ENCODE measurements around the gene TMPRSS13.
"Not testable (repeated sequence)": the region's sequence is repeated elsewhere in the genome, so short reads cannot be mapped to it uniquely, and the experiment has no call there.

TMPRSS13 gene

DNA sequence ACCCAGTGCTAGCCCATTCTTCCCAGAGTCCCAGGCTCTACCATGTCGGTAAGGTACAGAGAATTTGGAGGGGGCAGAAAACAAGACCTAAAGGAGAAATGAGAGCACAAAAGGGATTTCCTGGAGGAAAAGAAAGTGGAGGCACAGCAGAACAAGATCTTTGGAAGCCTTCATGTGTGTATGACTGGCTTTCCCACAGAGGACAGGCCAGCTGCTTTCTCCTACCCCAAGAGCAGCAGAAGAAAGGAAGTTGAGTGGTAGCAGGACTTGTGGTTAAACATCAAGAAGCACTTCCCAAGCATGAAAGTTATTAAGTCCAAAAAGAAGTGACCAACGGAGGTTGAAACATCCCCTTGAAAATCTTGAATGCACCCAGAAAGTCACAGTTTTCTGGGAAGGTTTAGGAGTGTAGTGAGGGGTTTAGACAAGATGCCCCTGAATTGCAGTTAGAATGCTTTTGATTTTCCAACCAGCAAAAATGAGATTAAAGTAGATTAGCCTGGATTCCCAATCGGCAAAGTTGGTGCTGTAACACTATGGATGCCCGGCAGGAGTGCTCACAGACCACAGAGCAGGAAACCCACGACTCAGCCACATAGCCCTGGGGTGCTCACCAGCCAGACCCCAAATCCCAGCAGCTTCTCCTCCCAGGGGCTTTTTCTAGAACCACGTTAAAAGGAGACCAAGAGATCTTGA is 608 bp downstream of the TMPRSS13 start:
- DNase-seq: no peak

DNA sequence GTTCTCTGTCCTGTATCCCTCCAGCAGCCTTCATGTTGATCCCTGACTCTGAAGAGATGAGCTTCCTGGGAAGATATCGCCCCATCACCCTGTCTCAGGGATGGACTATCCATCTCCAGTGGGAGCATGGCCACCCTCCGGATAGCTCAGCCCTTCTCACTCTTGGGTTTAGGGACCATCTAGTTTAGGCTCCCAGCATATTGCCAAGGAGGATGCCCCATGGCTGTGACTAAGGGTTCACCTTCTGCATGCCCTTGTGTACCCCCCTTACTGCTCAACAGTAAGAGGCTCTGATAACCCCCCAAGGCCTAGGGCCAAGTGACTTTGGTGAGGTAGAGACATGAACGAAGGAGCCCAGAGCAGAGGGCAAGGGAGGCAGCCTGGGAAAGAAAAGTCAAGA is 1.3 kb downstream of the TMPRSS13 start:
- no peak for DNase-seq

- not testable (repeated sequence) for DNase-seq
Measured at GRCh38 chr11:117926166-117926565, 3.0 kb downstream of the TMPRSS13 start.

DNA sequence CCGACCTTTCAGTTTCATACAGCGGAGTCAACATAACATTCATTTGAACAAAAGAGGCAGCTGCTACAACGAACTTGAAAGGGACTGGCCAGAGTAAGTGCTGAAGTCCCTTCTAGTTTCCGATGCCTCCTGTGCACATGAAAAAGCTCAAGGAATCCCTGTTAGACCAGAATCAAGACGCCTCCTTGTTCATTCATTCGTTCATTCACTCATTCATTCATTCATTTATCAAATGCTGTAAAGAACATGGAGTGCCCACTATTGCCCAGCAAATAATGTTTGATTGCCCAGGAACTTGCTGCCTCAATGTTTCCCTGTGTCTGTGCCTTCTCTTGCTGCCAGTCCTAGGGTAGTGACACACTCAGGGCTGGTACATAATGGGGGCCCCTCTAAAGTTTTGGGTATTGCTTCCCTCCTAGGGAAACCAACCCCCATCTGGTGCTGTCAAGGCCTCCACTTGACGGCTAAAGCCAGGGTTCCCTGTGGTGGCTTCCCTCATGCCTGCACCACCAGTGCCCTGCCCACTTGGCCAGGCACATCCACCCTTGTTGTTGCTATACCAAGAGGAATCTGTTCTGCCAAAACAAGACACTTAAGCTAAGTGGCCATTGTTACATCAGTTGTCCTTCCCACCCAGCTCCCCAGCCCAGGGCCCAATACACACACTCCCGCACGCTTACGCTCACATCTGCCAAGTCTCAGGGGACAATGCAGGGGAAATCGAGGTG is 3.8 kb downstream of the TMPRSS13 start:
- DNase-seq: no peak

GRCh38 chr11:117924631-117925170 is 4.5 kb downstream of the TMPRSS13 start:
- no peak for DNase-seq

DNA sequence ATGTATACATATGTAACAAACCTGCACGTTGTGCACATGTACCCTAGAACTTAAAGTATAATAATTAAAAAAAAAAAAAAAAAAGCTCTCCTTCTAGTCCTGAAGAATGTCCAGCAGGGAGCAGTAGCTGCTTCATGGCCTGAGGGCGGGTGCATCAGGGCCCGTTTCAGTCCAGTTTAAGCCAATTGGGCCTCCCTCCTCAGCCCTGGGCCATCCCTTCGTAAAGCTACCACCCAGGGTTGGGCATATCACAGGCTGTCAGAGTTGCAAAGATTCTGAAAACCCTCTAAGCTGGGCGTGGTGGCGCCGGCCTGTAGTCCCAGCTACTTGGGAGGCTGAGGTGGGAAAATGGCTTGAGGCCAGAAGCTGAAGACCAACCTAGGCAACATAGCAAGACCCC is 5.4 kb downstream of the TMPRSS13 start:
- no peak for DNase-seq

DNA sequence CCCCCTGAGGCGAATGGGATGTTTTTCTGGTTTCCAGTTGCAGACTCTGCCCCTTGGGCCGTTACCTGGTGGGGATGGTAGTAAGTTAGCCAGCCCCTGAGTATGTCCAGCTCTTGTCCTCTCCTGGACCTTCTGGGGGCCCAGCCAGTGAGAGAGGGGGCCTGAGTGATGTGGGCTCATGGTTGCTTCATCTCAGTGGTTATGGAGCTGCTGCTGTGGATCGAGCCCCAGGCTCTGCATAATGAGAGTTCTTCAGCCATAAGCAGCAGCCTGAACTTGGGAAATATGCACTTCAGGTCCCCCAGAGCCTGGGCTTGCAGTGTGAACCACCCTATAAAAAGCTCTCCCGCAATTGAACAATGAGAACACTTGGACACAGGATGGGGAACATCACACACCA is 5.9 kb downstream of the TMPRSS13 start:
- DNase-seq: no peak

GRCh38 chr11:117921893-117922292 is 7.3 kb downstream of the TMPRSS13 start:
- DNase-seq: no peak

- no peak for DNase-seq
Measured at GRCh38 chr11:117921456-117921855, 7.7 kb downstream of the TMPRSS13 start.

DNA sequence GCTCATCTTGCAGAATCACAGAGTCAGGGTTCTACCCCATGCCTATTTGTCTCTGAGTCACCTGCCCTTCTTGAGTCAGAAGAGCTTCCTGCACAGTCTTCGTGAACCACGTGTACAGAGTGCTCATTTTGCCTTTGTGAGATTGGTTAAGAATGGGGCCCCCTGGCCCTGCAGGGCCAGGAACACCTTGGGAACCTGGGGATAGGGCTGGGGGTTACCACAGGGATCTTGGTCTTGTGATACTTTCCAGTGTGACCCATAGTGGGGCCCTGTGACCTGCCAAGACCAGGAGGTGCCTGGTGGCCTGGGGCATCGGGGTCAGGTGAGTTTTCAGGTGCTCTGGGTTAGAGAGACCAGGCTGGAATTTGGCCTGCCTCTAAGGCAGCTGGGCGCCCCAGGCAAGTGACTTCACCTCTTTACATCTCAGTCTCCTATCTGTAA is 9.4 kb downstream of the TMPRSS13 start:
- no peak for DNase-seq

- DNase-seq: no peak
Measured at GRCh38 chr11:117919341-117919740, 9.9 kb downstream of the TMPRSS13 start.

GRCh38 chr11:117918366-117919255 is 10.6 kb downstream of the TMPRSS13 start:
- no peak for DNase-seq

DNA sequence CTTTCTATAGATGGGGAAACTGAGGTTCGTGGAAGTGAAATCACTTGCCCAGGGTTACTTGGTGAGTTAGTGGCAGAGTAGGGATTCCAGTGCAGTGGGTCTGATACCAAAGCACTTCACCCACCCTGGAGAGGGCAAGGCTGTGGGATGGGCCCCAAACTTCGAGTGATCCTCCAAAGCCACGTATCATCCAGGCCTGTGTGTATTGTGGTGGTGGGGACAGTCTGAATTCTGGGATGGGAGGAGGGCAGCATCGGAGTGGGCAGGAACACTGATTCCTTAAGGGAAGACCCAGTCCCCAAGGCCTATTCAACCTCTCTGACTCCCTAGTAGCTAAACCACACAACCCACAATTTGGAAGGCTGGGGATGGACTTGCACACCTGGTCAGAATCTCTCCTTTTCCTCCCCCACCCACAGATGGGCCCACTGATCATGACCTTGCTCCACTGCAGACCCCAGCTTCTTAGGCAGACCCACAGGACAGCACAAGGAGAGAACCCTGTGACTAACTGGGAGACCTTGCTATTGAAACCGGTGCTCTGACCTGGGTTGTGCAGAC is 11.5 kb downstream of the TMPRSS13 start:
- DNase-seq: no peak

GRCh38 chr11:117916956-117917355 is 12.2 kb downstream of the TMPRSS13 start:
- DNase-seq: no peak

DNA sequence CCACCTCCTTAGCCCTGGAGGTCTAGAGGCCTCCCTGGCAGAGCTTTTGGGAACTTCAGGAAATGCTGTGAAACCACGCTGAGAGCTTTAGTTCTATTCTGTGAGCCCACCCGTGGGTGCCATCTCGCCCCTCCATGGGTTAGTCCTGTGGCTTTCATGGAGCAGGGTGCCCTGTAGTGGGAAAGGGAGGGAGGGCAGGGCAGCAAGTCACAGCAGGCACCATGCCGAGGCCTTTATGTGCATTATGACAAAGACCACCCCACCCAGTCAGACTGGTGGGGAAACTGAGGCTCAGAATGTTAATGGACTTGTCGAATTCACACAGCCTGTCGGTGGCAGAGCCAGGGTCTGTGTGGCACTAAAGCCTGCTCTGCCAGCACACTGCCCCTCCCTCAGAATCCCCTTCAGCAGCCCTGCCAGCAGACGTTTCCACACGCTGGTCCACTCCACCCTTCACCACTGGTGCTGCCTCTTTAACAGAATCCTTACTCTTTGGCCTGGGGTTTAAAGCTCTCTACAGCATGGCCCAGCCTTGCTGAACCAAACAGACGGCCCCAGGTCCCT is 13.4 kb downstream of the TMPRSS13 start:
- DNase-seq: no peak

GRCh38 chr11:117914991-117915618 is 14.1 kb downstream of the TMPRSS13 start:
- DNase-seq: no peak

DNA sequence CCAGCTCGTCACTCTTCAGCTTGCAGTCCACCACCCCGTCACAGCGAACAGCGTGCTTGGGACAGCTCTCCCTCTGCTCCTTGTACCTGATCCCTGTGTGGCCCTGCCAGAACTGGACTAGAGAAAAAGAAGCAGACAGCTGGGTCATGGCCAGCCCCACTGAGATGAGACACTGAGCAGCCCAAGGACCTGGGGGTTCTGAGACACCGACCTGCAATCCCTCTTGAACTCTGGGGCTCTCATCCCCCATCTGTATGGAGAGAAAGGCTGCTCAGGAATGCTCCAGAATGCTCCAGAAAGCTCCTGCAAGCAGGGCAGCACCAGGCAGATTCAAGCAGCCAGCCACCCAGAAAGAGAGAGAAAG is 14.8 kb downstream of the TMPRSS13 start:
- no peak for DNase-seq

GRCh38 chr11:117913736-117914397 is 15.3 kb downstream of the TMPRSS13 start:
- DNase-seq: no peak

DNA sequence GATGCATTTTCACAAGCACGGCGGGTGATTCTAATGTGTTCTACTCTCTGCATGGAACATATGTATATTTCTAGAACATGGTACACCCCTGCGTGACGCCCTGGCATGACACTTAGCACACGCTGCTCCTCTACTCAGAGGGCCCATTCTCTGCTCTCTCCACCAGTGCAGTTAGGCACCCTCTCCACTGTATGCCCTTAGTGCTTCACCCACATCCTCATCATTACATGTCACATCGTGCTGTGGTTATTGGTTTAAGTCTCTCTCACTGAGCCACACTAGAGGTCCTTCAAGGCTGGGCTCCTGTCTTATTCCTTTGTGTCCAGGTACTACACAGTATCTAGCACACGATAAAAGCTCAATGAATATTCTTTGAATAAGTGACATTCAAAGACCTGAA is 16.7 kb downstream of the TMPRSS13 start:
- no peak for DNase-seq

DNA sequence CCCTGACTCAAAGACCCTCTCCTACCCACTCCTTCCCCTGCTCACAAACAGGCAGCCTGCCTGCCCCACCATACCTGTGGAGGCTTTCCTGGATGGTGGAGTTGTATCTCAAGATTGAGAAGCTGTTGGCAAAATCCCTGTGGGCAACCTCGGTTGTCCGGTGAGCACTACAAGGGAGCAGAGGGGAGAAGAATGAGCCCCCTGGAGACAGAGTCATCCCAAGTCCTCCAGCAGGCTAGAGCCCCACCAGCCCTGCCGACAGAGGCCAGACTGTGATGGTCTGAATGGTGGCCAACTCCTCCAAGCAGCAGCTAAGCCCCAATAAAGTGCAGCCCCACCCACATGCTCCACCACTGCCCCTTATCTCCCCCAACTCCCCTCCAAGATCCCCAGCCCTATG is 17.5 kb downstream of the TMPRSS13 start:
- no peak for DNase-seq

GRCh38 chr11:117910941-117911655 is 18.1 kb downstream of the TMPRSS13 start:
- DNase-seq: no peak

All from hippocampal formation (tissue), 2 donors.